Smooth muscle cell (in vitro differentiated cells): ENCODE measurements around the gene METRN. TPM values are rescaled to one million over a fixed set of nuclear protein-coding genes. Genes with fewer than 3 reads are reported as not detected.

ENCODE experiments used
- DNase-seq: peaks from one replicate; lab custom pipeline; 2025; ENCODE audit not compliant: unreplicated experiment; lab: John Stamatoyannopoulos, UW
- H2AFZ ChIP-seq: fragments of 200-600 bp; sonication (generic); 2 replicates; pipeline ENCODE4 v1.6.0; 2016; ENCODE audit warnings: antibody characterized with exemption, low read depth, mild to moderate bottlenecking
- H3F3A ChIP-seq: fragments of 200-600 bp; sonication (generic); 2 replicates; pipeline ENCODE4 v1.6.0; 2017; ENCODE audit warnings: antibody characterized with exemption, low read depth
- H3K27ac ChIP-seq: fragments of 200-600 bp; sonication (generic); 2 replicates; pipeline ENCODE4 v1.5.1; 2016; ENCODE audit warnings: low read depth, mild to moderate bottlenecking
- H3K27me3 ChIP-seq: fragments of 200-600 bp; sonication (generic); 2 replicates; pipeline ENCODE4 v1.6.1; 2016; ENCODE audit warnings: low read depth, mild to moderate bottlenecking
- H3K36me3 ChIP-seq: fragments of 200-600 bp; sonication (generic); 2 replicates; pipeline ENCODE4 v1.5.1; 2016; ENCODE audit warnings: low read depth
- H3K4me1 ChIP-seq: fragments of 200-600 bp; sonication (generic); 2 replicates; pipeline ENCODE4 v1.5.1; 2016; ENCODE audit warnings: low read depth
- H3K4me2 ChIP-seq: fragments of 200-600 bp; sonication (generic); 2 replicates; pipeline ENCODE4 v1.6.0; 2016; ENCODE audit warnings: mild to moderate bottlenecking
- H3K4me3 ChIP-seq: fragments of 200-600 bp; sonication (generic); 2 replicates; pipeline ENCODE4 v1.5.1; 2016; ENCODE audit warnings: mild to moderate bottlenecking
- H3K79me2 ChIP-seq: fragments of 200-600 bp; sonication (generic); 2 replicates; pipeline ENCODE4 v1.6.0; 2016; ENCODE audit warnings: low read depth, mild to moderate bottlenecking
- H3K9ac ChIP-seq: fragments of 200-600 bp; sonication (generic); 2 replicates; pipeline ENCODE4 v1.6.0; 2016; ENCODE audit warnings: low read depth
- H3K9me3 ChIP-seq: fragments of 200-600 bp; sonication (generic); replicated peaks from 2 replicates; pipeline ENCODE4 v1.5.1; 2016; ENCODE audit warnings: low read depth
- H4K20me1 ChIP-seq: fragments of 200-600 bp; sonication (generic); 2 replicates; pipeline ENCODE4 v1.6.0; 2016; ENCODE audit warnings: low read depth
- CTCF ChIP-seq: fragments of 200-600 bp; sonication (generic); IDR thresholded peaks from 2 replicates; pipeline ENCODE4 v1.5.1; 2017; ENCODE audit warnings: borderline replicate concordance, mild to moderate bottlenecking, antibody characterized with exemption; ENCODE audit not compliant: insufficient read depth, poor library complexity, severe bottlenecking
- WGBS: methylation state at CpG from one replicate; pipeline ENCODE4 v1.1.7; 2016; ENCODE audit warnings: low lambda C conversion rate; 5-methylcytosine and 5-hydroxymethylcytosine counted together
- polyA plus RNA-seq: library from polyadenylated mRNA; unstranded; fragments of >200 nt; fragmentation: Nextera tagmentation; extraction: Ambion mirVana; gene quantifications from 2 replicates; pipeline ENCODE4 v1.2.1, GENCODE V29; 2016
- total RNA-seq: library from RNA; depleted of rRNA; stranded (reverse); fragments of >200 nt; gene quantifications from 2 replicates; pipeline ENCODE4 v1.2.3, GENCODE V29; 2014

METRN gene
- total and polyA plus RNA-seq, 2 experiments from 2014 or later, result 30.6 to 193 TPM

DNA sequence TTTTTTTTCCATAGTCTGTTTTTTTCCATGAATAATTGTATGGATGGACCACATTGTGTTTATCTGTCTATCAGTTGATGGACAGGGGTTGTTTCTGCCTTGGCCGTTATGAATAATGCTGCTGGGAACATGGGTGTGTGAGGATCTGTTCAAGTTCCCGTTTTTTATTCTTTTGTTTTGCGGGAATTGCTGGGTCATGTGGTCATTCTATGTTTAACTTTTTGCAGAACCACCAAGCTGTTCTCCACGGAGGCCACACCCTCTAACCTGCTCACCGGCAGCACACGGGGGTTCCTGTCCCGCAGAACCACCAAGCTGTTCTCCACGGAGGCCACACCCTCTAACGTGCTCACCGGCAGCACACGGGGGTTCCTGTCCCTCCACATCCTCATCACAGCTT is 39.7 kb downstream of the METRN start:
- no peak overlapping the region for H3K4me2 ChIP-seq
- H3K27ac ChIP-seq, result no peak overlapping the region
- no peak for DNase-seq
- WGBS, result 82% methylated on average over 11 of the region's 11 CpGs
- no peaks in the 10 kb centered on the region for H3K9me3 ChIP-seq
- H3K27me3 ChIP-seq, result no peaks in the 10 kb centered on the region
- no peaks in the 10 kb centered on the region for H3K36me3 ChIP-seq
- H3F3A ChIP-seq, result no peaks in the 10 kb centered on the region
- H3K4me1 ChIP-seq, result peaks cover 4% of the 10 kb centered on the region
- H3K79me2 ChIP-seq, result no peaks in the 10 kb centered on the region
- H4K20me1 ChIP-seq, result no peaks in the 10 kb centered on the region
- TF ChIP-seq CTCF, result no peak
- no peak overlapping the region for H3K9ac ChIP-seq
- H2AFZ ChIP-seq, result no peak overlapping the region
- no peak overlapping the region for H3K4me3 ChIP-seq

DNA sequence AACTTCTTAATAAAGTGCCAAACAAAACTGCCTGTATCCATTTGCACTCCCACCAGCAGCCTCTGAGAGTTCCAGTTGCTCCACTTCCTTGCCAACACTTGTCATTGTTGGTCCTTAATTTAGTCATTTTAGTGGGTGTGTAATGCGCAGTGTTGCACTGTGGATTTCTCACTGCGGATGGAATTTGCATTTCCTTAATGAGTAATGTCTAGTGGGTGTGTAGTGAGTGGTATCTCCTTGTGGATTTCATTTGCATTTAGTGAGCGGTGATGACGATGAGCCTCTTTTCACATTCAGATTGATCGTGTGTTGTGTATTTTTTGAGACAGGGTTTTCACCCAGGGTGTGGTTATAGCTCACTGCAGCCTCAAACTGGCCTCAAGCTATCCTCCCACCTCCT is 41.5 kb downstream of the METRN start:
- Histone ChIP-seq H3K27ac (no peak overlapping the region), H3K4me2 (no peak overlapping the region), H3K9ac (no peak overlapping the region), H3K4me3 (no peak overlapping the region), H3K27me3 (no peaks in the 10 kb centered on the region), H3F3A (no peaks in the 10 kb centered on the region), H3K9me3 (no peaks in the 10 kb centered on the region), H3K4me1 (peaks cover 4% of the 10 kb centered on the region), H2AFZ (no peak overlapping the region), H3K79me2 (no peaks in the 10 kb centered on the region), H3K36me3 (no peaks in the 10 kb centered on the region), H4K20me1 (no peaks in the 10 kb centered on the region)
- WGBS, result 96% methylated on average over 5 of the region's 5 CpGs
- no peak for TF ChIP-seq CTCF
- DNase-seq, result no peak

DNA sequence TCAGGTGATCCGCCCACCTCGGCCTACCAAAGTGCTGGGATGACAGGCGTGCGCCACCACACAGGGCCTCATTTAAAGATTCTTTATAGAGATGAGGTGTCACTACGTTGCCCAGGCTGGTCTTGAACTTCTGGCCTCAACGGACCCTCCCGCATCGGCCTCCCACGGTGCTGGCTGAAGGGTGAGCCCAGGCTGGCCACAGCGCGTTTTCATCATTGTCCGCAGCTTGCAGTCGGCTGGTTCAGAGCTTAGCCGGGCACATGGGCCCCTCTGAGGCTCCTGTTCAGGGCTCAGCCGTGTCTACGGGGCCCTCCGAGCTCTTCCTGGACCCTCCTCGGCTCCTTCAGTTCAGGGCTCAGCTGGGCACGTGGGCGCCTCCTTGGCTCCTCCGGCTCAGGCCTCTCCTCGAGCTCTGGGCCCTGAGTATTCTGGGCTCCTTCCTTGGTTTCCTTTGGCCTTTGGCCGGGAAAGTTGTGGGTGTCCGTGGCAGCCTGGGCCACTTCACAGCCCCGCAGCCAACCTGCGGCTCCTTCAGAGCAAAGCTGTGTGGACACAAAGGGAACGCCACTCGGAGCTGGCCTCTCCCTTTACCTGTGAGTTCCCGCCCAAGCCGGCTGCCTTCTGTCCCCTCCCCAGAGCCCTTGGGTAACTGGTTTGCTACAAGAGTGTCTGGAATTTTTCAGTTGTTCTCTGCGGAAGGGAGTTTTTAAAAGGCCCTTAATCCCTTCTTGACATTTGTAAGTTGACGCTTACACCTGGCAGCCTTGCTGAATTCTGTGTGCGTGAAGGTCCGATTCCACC is 44.4 kb downstream of the METRN start:
- H3K36me3 ChIP-seq, result no peaks in the 10 kb centered on the region
- no peak overlapping the region for H2AFZ ChIP-seq
- TF ChIP-seq CTCF, result no peak
- H3F3A ChIP-seq, result no peaks in the 10 kb centered on the region
- no peaks in the 10 kb centered on the region for H4K20me1 ChIP-seq
- no peak overlapping the region for H3K9ac ChIP-seq
- no peaks in the 10 kb centered on the region for H3K9me3 ChIP-seq
- no peak overlapping the region for H3K4me3 ChIP-seq
- no peaks in the 10 kb centered on the region for H3K79me2 ChIP-seq
- H3K27ac ChIP-seq, result no peak overlapping the region
- H3K4me1 ChIP-seq, result no peaks in the 10 kb centered on the region
- 88% methylated on average over 34 of the region's 34 CpGs for WGBS
- no peak overlapping the region for H3K4me2 ChIP-seq
- no peak for DNase-seq
- no peaks in the 10 kb centered on the region for H3K27me3 ChIP-seq

DNA sequence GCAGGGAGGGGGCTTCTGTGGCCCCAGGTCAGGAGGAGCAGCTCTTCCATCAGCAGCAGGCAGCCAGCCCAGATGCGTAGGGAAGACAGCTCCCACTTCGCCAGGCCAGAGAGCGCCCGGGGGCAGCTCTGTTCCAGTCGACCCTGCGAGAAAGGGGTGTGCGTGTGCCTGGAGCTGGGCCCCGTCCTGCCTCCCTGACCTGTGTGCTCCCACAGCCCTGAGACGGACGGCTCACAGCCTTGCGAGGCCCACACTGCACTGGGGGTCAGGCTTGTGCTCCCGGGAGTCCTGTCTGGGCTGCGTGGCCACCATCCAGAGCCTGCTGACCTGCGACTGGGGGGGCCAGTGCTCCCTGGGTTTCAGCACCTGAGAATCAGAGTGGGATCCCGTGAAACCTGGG is 45.1 kb downstream of the METRN start:
- Histone ChIP-seq H3K4me1 (no peaks in the 10 kb centered on the region), H3K27me3 (no peaks in the 10 kb centered on the region), H3K79me2 (no peaks in the 10 kb centered on the region), H3K4me2 (no peak overlapping the region), H3F3A (no peaks in the 10 kb centered on the region), H4K20me1 (no peaks in the 10 kb centered on the region), H3K27ac (no peak overlapping the region), H3K9ac (no peak overlapping the region), H3K4me3 (no peak overlapping the region), H3K9me3 (no peaks in the 10 kb centered on the region), H3K36me3 (no peaks in the 10 kb centered on the region), H2AFZ (no peak overlapping the region)
- no peak for DNase-seq
- 89% methylated on average over 14 of the region's 15 CpGs for WGBS
- TF ChIP-seq CTCF, result no peak
